ENCODE data around the gene LTO1. TPM values are rescaled to one million over a fixed set of nuclear protein-coding genes. Genes with fewer than 3 reads are reported as not detected.

The LTO1 gene
- total and polyA plus RNA-seq, 10 of the 15 experiments (the other 5 are each of a cell fraction or from before 2014, with no cell fraction given) = 2.6 to 27.5 (median 14.4) TPM

DNA sequence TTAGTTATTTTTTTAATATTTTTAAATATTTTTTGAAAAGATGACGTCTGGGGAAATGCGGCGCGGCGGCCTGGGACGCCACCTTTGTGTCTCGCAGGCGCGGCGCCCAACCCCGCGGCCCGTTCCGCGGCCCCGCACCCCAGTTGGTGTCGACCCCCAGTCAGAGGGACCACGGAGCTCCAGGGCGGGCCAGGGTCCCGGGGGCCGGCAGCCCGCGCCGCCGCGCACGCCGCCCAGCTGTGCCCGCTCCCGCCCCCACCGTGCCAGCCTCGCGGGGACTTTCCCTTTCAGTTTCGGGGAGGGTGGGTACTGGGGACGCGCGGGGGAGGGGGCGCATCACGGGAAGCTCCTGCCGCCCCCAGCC, 32.6 kb downstream of the LTO1 start:
- Histone ChIP-seq H3K36me3 (ENCODE audit: control insufficient read depth in 2 of 2, insufficient read depth in 2 of 2, low read length in 1 of 2) (no peaks in the 10 kb centered on the region), H3K9me3 (replicated peaks; ENCODE audit: control insufficient read depth, insufficient read depth, low read length) (no peaks in the 10 kb centered on the region), H3K4me3 (peak overlapping the region; percentile 71; the same call in 1 of the 2 replicates), H3K27ac (ENCODE audit: control insufficient read depth, insufficient read depth) (no peak overlapping the region), H3K4me2 (ENCODE audit: control insufficient read depth, insufficient read depth) (peak overlapping the region; percentile 68; the same call in 1 of the 2 replicates), H3K4me1 (ENCODE audit: control insufficient read depth, insufficient read depth, low read length) (peaks cover 18% of the 10 kb centered on the region), H2AFZ (ENCODE audit: control insufficient read depth, low read depth, low read length) (0 out of 2 replicates have a peak overlapping the region, but pooled peaks have one; percentile 17), H3K27me3 (replicated peaks in 1 of 2; ENCODE audit: control insufficient read depth in 2 of 2, insufficient read depth in 2 of 2, low read length in 1 of 2) (peaks cover 14 to 27% of the 10 kb centered on the region in 2 experiments), H4K20me1 (ENCODE audit: control insufficient read depth, insufficient read depth) (no peaks in the 10 kb centered on the region), H3K79me2 (ENCODE audit: control insufficient read depth, insufficient read depth, low read length) (no peaks in the 10 kb centered on the region), H3K9ac (ENCODE audit: control insufficient read depth, insufficient read depth, low read length) (peak overlapping the region; percentile 12; the same call in 1 of the 2 replicates)
- in situ Hi-C loops (cut with MboI) (loop anchor here (5.0 kb wide), 1 partner anchor 350 kb away; the partner anchor contains the start of gene MYEOV), intact Hi-C loops (cut with micrococcal nuclease; ENCODE audit: unreplicated experiment) (loop anchor here (5.0 kb wide), 1 partner anchor 430 kb away; no protein-coding TSS in a partner anchor)
- POLR2A ChIA-PET = interaction anchor here (0.6 to 0.9 kb wide), 2 partner anchors 539 to 717 kb away, joined by 3 to 5 read pairs; no protein-coding TSS in a partner anchor
- 1% methylated on average over 17 of the region's 40 CpGs for WGBS (ENCODE audit: insufficient coverage, insufficient replicate concordance, low lambda C conversion rate, missing lambda C conversion rate)
- TF ChIP-seq BCL3 (IDR thresholded peaks at IDR 0.05; ENCODE audit: borderline replicate concordance, insufficient read depth, low read depth, low read length, poor library complexity, severe bottlenecking) (no peak), IKZF2 (IDR thresholded peaks at IDR 0.05) (no peak), ZBTB40 (IDR thresholded peaks at IDR 0.05; ENCODE audit: borderline replicate concordance) (no peak), MEF2B (IDR thresholded peaks at IDR 0.05; ENCODE audit: partially characterized antibody, poor library complexity, severe bottlenecking) (no peak)
- CTCF ChIA-PET = interaction anchor here (0.6 to 4.4 kb wide), 10 partner anchors 28 to 541 kb away, joined by 3 to 37 read pairs (median 4); partner anchors contain the start of gene MYEOV
- SMC1A ChIA-PET (ENCODE audit: uncharacterized antibody, unreplicated experiment) = interaction anchor here (1.1 to 3.3 kb wide), 7 partner anchors 28 to 541 kb away, joined by 4 to 10 read pairs (median 5); partner anchors contain the start of gene MYEOV
- ATAC-seq (peak; percentile 41), FAIRE-seq (no peak), DNase-seq (ENCODE audit: low read depth, low spot score) (no peak)
- RAD21 ChIA-PET (ENCODE audit: unreplicated experiment) = interaction anchor here (0.6 to 2.9 kb wide), 16 partner anchors 198 to 587 kb away, joined by 3 to 25 read pairs (median 4); partner anchors contain the start of genes MYEOV and SMIM38
- no TSS peak for BruUV-seq (replicated peaks)
